Kasumi-1 (cell line): Measurements from ENCODE around the gene SYT13.
"Not testable (repeated sequence)": the region's sequence is repeated elsewhere in the genome, so short reads cannot be mapped to it uniquely, and the experiment has no call there.

Experiments
- DNase-seq, 2 experiments: peaks; one replicate each; lab custom pipeline; 2025; lab: John Stamatoyannopoulos, UW

Gene SYT13

GRCh38 chr11:45274206-45274605, 11.9 kb downstream of the SYT13 start:
- no peak for DNase-seq

DNA sequence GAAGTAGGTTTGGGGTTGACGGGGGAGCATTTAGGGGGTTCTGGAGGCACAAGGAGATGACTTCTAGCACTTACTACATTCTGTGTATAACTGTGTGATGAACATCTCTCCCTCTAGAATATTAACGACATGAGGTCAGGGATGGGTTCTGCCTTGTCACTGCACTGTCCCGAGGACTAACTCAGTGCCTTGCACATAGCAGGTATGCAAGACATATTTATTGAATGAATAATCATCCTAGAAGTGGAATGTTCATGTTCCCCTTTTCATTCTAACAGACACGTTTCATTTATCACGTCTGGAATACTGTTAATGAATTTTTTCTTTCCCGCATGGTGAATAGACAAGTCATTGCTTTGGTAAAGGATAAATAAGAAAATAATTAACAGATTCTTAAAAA, 12.6 kb downstream of the SYT13 start:
- no peak for DNase-seq

DNA sequence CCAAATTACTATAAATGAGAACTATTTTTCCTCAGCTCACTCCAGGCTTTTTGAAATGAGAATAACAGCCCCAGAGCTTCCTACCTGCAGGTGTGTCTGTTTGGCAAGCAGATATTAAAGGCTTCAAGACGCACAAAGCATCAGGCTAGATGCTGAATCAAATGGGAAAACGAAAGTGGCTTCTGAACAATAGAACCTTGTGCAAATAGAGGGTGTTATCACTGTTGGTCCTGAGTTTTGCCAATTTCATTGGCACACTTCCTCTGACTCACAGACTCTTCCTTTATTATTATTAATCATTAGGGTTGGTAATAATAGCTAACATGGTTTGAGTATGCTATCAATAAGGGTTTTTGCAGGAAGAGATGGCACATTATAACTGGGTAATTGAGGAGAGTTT, 13.4 kb downstream of the SYT13 start:
- DNase-seq: no peak

- DNase-seq: no peak
Measured at GRCh38 chr11:45270946-45271716, 15.0 kb downstream of the SYT13 start.

GRCh38 chr11:45269678-45270077, 16.5 kb downstream of the SYT13 start:
- no peak for DNase-seq

DNA sequence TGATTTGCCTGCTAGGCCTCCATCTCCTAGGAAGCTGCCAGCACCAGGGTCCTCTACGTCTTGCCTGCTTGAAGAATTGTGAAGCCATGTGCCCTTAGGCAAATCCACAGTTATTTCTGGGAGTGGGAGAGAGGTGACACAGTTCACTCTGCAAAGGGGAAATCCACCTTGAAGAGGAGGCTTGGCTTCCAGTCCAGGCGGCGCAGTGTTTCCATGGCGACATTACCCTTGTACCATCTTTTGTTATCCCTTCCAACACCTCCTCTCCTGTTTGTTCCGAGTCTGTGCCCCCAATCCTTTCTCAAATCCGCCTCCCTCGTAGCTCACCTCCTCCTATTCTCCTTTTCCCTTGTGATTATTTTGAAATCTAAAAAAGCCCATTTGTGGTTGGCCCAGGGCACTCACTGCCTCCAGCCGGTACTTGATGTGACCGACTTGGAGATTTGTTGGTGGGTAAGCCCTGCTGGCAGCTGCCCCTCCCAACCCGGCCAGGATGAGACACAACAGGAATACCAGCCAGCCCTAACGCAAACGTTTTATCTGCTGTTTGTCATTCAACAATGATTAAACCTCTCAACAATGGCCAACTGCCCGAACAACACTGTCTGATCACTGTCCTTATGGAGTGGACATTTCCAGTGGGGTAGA, 18.4 kb downstream of the SYT13 start:
- no peak for DNase-seq

DNA sequence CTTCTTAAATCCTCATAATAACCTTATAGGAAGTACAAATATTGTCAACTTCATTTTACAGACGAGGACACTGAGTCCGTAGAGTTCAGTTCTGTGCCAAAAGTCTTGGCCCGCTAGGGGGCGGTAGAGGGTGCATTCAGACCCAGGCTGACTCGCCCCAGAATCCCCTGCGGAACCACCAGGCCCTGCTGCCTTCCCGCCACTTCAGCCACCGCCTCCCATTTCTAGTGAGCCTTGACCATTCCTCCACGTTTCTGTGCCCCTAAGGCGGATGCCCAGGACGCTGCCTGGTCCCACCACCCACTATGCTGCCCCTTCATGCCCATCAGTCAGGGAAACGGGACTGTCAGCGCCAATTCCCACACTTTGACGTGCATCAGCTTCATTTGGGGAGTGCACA, 19.1 kb downstream of the SYT13 start:
- no peak for DNase-seq

DNA sequence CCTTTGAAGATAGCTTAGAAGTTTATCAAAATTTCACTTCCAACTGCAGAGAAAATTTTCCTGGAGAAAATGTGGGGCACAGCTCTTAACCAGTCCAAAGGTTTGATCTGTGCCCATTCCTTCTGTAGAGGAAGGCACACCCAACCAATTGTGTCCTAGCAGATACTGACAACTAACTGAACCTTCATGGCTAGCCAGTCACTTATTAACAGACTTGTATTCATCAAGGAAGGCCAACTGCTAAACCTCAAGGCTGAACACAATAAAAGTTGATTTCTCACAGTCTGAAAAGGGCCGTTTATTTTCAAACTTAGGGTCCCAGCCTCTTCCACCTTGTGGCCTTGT, 19.5 kb downstream of the SYT13 start:
- DNase-seq: no peak

DNA sequence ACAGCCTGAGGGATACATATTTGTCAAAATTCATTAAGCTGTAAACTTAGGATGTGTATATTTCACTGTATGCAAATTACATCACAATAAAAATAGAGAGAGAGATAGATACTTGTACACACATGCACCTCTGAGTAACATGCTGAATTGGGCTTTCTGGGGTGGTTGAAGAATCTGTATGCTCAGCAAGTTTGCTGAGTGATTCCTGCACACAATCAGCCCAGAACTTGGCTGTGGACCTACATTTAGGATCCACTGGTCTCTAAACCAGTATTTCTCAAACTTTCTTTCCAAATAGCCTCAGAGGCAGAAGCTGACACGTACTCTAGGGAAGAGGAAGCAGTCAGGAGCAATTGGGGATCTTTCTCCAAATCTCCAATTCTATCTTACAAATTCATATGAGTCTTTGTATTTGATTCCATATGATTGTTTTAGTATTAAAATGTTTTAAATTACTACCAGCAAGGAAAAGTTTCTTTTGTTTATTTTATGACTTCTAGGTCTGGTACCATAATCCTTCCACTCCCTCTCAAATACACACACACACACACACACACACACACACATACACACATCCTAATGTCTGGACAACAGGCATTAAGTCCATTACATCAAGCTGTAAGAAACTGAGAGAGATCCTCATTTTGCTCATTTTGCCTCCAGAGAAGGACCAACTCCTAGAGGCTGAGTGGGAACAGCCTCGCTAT, 20.0 kb downstream of the SYT13 start:
- no peak for DNase-seq

DNA sequence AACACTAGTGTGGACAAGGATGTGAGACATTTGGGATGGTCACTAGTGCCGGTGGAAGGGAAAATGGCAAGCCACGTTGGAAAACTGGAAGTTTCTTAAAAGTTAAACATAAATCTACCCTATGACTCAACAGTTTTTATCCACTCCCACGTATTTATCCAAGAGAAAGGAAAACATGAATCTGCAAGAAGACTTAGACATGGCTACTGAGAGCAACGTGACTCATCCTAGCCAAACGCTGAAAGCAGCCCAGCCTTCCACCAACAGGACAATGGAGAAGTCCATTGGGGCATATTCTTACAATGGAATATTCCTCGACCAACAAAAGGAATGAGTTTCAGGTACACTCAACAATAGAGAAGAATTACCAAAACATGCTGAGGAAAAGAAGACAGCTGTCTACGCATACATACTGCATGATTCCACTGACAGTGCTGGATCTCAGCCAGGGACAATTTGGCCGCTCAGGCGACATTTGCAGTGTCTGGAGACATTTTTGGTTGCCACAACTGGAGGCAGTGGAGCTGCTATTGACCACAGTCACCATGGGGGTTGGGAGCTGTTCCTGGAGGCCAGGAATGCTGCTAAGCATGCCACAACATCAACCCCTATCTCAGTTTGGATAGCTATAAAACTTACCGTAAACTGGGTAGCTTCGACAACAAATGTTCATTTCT, 21.2 kb downstream of the SYT13 start:
- DNase-seq: no peak

GRCh38 chr11:45263773-45264172, 22.4 kb downstream of the SYT13 start:
- no peak for DNase-seq

GRCh38 chr11:45262900-45263299, 23.2 kb downstream of the SYT13 start:
- no peak for DNase-seq

- DNase-seq: no peak
Measured at GRCh38 chr11:45260071-45260470, 26.1 kb downstream of the SYT13 start.

DNA sequence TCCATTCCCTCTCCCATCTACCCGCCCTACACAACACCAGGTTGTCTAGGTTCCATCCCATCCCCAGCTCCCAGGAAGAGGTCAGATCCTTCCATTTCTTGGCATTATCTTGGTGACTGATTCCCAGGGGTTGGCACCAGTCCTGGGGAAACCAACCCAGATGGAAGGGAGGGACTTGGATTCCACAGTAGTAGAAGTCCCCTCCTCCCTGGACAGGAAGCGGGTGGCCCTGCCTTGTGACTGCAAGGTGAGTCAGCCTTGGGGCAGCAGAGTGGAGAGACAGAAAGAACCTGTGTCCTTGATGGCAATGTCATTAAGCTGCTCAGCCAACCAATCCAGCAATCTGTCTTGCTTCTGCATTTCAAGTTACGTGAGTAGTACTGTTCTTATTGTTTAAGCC, 26.5 kb downstream of the SYT13 start:
- no peak for DNase-seq

DNA sequence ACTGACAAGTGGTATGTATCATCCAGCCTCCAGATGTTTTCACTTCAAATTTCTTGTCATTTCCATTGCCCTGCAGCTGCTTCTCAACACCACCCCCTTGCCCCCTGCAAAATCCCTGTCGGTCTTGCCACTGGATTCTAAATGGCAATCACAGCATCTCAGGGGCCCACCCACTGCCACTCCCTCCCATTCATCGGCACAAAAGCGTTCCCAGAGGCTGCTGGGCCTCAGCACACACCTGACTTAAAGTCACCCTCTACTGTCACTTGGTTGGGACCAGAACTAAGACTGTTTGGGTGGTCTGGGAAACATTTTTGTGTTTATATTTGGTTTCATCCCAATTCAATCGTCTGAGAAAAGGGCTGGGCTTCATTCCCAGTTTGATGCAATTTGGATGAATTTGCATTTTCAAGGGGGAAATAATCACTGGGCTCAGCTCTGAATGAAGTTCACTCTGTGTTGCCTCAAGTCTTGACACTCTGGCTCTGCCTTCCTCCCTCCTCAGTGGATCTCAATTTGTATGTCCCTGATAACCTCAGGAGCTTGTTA, 27.1 kb downstream of the SYT13 start:
- DNase-seq: no peak

- no peak for DNase-seq
Measured at GRCh38 chr11:45254070-45254469, 32.1 kb downstream of the SYT13 start.

DNA sequence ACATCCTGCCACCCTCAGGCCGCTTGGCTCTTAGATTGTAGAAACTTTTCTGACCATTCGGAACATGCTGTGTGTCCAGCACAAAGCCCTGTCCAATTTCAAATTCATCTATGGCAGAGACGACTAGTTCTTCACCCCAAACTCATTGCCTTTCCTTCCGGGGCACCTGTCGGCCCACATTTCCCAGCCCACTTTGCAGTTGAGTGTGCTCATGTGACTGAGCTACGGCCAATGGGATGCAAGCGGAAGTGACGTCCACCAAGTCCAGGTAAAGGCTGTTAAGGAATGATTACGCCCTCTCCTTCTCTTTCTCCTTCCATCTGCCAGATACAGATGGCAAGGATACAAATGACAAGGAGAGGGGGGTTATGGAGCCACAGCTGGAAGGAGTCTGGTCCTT, 32.5 kb downstream of the SYT13 start:
- DNase-seq: no peak

DNA sequence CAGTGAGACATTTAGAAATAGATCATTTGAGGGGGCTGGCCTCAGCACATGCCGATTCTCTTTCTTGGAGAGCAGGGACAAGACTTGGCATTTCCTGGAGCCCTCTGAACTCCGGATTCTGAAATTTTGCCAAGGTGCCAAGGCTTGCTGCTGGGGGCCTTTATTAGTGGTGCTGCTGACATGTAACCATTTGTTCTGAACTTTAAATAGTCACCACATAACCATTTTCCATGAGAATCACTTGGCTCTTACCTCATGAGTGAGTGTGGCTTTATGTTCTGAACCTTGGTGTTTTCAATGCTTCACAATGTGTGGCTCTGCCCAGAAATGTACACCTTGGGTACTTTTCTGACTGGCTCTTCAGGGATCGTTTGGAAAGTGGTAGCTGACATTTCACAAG, 33.3 kb downstream of the SYT13 start:
- DNase-seq: no peak

- peak; percentile 5 to 10 for DNase-seq
Measured at GRCh38 chr11:45252134-45252856, 33.8 kb downstream of the SYT13 start.

GRCh38 chr11:45250035-45250718, 36.0 kb downstream of the SYT13 start:
- no peak for DNase-seq

GRCh38 chr11:45249372-45249771, 36.8 kb downstream of the SYT13 start:
- not testable (repeated sequence) for DNase-seq
